ENCODE results near the gene RDH11. TPM values are rescaled to one million over a fixed set of nuclear protein-coding genes. Genes with fewer than 3 reads are reported as not detected.
A peak's percentile ranks its signal among the peaks of the same experiment; 100 is the strongest.
"Not testable (repeated sequence)": the region's sequence is repeated elsewhere in the genome, so short reads cannot be mapped to it uniquely, and the experiment has no call there.

The RDH11 gene
- total RNA-seq, 2 donors from 2014 or later, result 134 to 2,107 TPM

DNA sequence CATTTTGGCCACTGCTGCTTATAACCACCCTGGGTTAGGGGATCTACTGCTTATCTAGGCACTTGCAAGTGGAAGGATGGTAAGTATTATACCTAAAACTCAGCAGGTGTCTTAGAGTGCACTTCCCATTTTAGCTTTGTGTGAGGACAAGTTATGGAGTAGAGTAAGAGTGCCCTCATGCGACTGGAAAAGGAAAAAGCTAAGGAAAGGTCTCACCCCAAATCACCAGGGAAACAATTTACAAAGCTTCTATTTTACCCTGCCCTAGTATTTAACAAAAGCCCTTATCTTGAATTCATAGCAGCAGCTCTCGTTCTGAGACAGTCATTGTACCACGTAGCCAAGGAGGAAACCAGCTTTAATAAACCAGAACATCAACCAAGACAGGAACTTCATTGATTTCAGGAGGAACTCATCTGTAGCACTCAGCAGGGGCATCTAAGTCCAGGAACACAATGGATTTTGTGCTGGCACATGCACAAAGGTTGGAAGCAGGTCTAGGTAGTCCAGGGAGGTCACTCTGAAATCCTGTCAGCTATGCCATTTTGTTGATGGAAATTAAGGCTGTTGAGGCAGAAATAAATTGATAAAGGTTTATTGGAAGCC, 9.0 kb upstream of the RDH11 start:
- no peak overlapping the region for H3K4me3 ChIP-seq
- DNase-seq (ENCODE audit: low spot score), result peak; percentile 46
- H3K9me3 ChIP-seq, result no peaks in the 10 kb centered on the region
- no peaks in the 10 kb centered on the region for H3K27me3 ChIP-seq (replicated peaks; ENCODE audit: insufficient read depth)
- intact Hi-C loops (cut with DNase I), result loop anchor here (10.0 kb wide), 1 partner anchor 120 kb away; no protein-coding TSS in a partner anchor
- WGBS, result 0% methylated on average over 3 of the region's 3 CpGs
- H3K36me3 ChIP-seq, result no peaks in the 10 kb centered on the region
- peak overlapping the region; percentile 20 to 49 for H3K27ac ChIP-seq
- no peaks in the 10 kb centered on the region for H3K4me1 ChIP-seq (replicated peaks)
- peak; percentile 17 to 81 (median 62) for TF ChIP-seq CTCF (IDR thresholded peaks at IDR 0.05)
- TF ChIP-seq POLR2A (IDR thresholded peaks at IDR 0.05), result no peak
- TF ChIP-seq POLR2AphosphoS5 (IDR thresholded peaks at IDR 0.05), result peak; percentile 45

DNA sequence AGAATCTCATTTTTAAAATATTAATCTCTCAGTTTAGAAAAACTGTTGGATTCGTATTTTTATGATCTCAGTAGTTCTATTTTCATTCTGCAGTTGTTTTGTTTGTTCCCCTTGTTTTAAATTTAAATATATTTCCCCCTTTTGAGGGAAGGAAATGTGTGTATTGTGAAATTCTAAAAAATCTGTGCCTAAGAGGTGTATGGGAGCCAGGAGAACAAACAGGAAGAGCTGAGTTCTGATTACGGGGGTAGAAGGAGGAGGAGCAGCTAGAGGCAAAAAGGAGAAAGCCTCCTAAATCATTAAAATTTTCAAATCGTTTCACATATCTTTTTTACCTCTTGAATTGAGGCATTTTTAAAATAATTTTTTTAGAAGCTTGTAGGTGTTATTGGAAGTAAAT, 8.4 kb upstream of the RDH11 start:
- Histone ChIP-seq H3K36me3 (no peaks in the 10 kb centered on the region), H3K4me3 (no peak overlapping the region), H3K27ac (peak overlapping the region; percentile 20 to 49), H3K4me1 (replicated peaks) (no peaks in the 10 kb centered on the region), H3K27me3 (replicated peaks; ENCODE audit: insufficient read depth) (no peaks in the 10 kb centered on the region), H3K9me3 (no peaks in the 10 kb centered on the region)
- intact Hi-C loops (cut with DNase I), result loop anchor here (10.0 kb wide), 1 partner anchor 119 kb away; no protein-coding TSS in a partner anchor
- no peak for TF ChIP-seq POLR2A (IDR thresholded peaks at IDR 0.05)
- no peak for TF ChIP-seq POLR2AphosphoS5 (IDR thresholded peaks at IDR 0.05)
- no peak for TF ChIP-seq CTCF (IDR thresholded peaks at IDR 0.05)
- 40% methylated on average over 3 of the region's 3 CpGs for WGBS
- DNase-seq (ENCODE audit: low spot score), result no peak

DNA sequence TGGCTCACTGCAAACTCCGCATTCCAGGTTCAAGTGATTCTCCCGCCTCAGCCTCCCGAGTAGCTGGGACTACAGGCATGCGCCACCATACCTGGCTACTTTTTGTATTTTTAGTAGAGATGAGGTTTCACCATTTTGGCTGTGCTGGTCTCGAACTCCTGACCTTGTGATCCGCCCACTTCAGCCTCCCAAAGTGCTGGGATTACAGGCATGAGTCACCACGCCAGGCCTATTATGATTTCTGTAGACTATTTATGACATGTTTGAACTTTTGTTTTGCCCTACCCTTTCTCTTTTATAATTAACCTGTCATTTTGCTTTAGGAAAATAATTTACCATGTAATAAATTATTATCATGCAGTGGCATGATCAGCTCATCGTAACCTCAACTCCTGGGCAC, 5.9 kb upstream of the RDH11 start, which contains the start of gene RDH12:
Gene RDH12 (plus strand): TSS at position 395 of the 400 bp plus-strand sequence. CDS start 20,757 bp downstream, outside the sequence.
- H3K36me3 ChIP-seq; H3K4me3 ChIP-seq; H3K9me3 ChIP-seq; H3K27me3 ChIP-seq (replicated peaks; ENCODE audit: insufficient read depth); DNase-seq (ENCODE audit: low spot score); H3K4me1 ChIP-seq (replicated peaks): not testable (repeated sequence)
- peak within 1 kb of the TSS; percentile 40 to 60 for H3K27ac ChIP-seq
- intact Hi-C loops (cut with DNase I), result loop anchor here (10.0 kb wide), 1 partner anchor 117 kb away; no protein-coding TSS in a partner anchor
- 80% methylated on average over 8 of the region's 8 CpGs for WGBS

DNA sequence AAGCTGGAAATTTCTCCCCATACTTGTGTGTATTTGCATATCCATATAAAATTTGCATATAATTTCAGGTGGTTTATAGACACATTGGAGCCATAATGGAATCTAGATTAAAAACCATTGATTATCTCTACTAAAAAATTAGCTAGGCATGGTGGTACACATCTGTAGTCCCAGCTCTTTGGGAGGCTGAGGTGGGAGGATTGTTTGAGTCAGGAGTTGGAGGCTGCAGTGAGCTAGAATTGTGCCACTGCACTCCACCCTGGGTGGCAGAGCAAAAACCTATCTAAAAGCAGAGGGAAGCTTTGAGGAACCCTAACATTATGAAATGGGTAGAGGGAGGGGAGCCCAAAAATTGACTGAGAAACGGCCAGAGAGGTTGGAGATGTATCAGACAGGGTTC, 2.6 kb upstream of the RDH11 start:
- H3K4me3 ChIP-seq, result no peak overlapping the region
- no peaks in the 10 kb centered on the region for H3K27me3 ChIP-seq (replicated peaks; ENCODE audit: insufficient read depth)
- no peaks in the 10 kb centered on the region for H3K36me3 ChIP-seq
- DNase-seq (ENCODE audit: low spot score), result no peak
- peaks cover 10% of the 10 kb centered on the region for H3K4me1 ChIP-seq (replicated peaks)
- no peaks in the 10 kb centered on the region for H3K9me3 ChIP-seq
- peak overlapping the region; percentile 14 to 92 for H3K27ac ChIP-seq
- no peak for TF ChIP-seq POLR2A (IDR thresholded peaks at IDR 0.05)
- no peak for TF ChIP-seq POLR2AphosphoS5 (IDR thresholded peaks at IDR 0.05)
- no peak for TF ChIP-seq CTCF (IDR thresholded peaks at IDR 0.05)
- WGBS, result 43% methylated on average over 1 of the region's 1 CpG
- intact Hi-C loops (cut with DNase I), result loop anchor here (5.0 to 10.0 kb wide), 2 partner anchors 76 to 263 kb away; no protein-coding TSS in a partner anchor

DNA sequence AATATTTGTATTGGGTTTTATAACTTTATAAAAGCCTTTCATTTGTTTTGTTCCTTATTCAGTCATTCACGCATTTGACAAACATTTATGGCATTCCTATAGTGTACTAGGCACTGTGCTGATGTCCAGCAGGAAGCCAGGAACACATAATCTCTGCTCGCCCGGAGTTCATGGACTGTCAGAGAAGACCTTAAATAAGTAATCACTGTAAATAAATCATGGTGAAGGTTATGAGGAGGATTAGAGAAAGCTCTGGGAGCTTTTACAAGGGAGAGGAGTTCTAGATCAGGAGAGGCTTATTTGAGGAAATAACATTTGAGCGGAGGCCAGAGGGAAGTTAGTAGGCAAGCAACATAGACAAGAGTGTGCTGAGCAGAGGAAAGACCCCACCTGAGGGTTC, 1.4 kb upstream of the RDH11 start:
- Histone ChIP-seq H3K4me3 (no peak overlapping the region), H3K27ac (peak overlapping the region; percentile 9 to 92), H3K36me3 (no peaks in the 10 kb centered on the region), H3K27me3 (replicated peaks; ENCODE audit: insufficient read depth) (no peaks in the 10 kb centered on the region), H3K4me1 (replicated peaks) (peaks cover 10% of the 10 kb centered on the region), H3K9me3 (no peaks in the 10 kb centered on the region)
- 44% methylated on average over 4 of the region's 4 CpGs for WGBS
- DNase-seq (ENCODE audit: low spot score), result no peak
- peak; percentile 58 for TF ChIP-seq POLR2AphosphoS5 (IDR thresholded peaks at IDR 0.05)
- no peak for TF ChIP-seq POLR2A (IDR thresholded peaks at IDR 0.05)
- intact Hi-C loops (cut with DNase I), result loop anchor here (5.0 to 10.0 kb wide), 2 partner anchors 75 to 262 kb away; no protein-coding TSS in a partner anchor

Measured in prostate gland (tissue), 2 donors.